HG03565 (cell line): ENCODE measurements around the gene FGD3.
"Not testable (repeated sequence)": the region's sequence is repeated elsewhere in the genome, so short reads cannot be mapped to it uniquely, and the experiment has no call there.

Experiments
- ATAC-seq: cut with Tn5 transposase; IDR thresholded peaks from one replicate; pipeline ENCODE4 v1.9.1; 2021; ENCODE audit warnings: mild to moderate bottlenecking, moderate library complexity; ENCODE audit not compliant: unreplicated experiment

Gene FGD3

GRCh38 chr9:92976431-92976830 lies 29.1 kb downstream of the FGD3 start:
- ATAC-seq: no peak

- ATAC-seq: no peak
Observed at GRCh38 chr9:92977279-92977678, 30.0 kb downstream of the FGD3 start.

- ATAC-seq: no peak
Observed at GRCh38 chr9:92978345-92978875, 31.1 kb downstream of the FGD3 start.

- ATAC-seq: no peak
Observed at GRCh38 chr9:92979283-92980056, 32.1 kb downstream of the FGD3 start.

GRCh38 chr9:92980085-92980745 lies 32.9 kb downstream of the FGD3 start:
- no peak for ATAC-seq

- ATAC-seq: no peak
Observed at GRCh38 chr9:92982130-92982529, 34.8 kb downstream of the FGD3 start.

GRCh38 chr9:92983984-92984589 lies 36.8 kb downstream of the FGD3 start:
- no peak for ATAC-seq

- no peak for ATAC-seq
Observed at GRCh38 chr9:92984976-92985375, 37.7 kb downstream of the FGD3 start.

- ATAC-seq: no peak
Observed at GRCh38 chr9:92986176-92987119, 39.1 kb downstream of the FGD3 start.

- ATAC-seq: no peak
Observed at GRCh38 chr9:92988215-92988768, 41.0 kb downstream of the FGD3 start.

- ATAC-seq: no peak
Observed at GRCh38 chr9:92989561-92989960, 42.2 kb downstream of the FGD3 start.

GRCh38 chr9:92990461-92990860 lies 43.1 kb downstream of the FGD3 start:
- no peak for ATAC-seq

- ATAC-seq: no peak
Observed at GRCh38 chr9:92992549-92992948, 45.2 kb downstream of the FGD3 start.

GRCh38 chr9:92998871-92999270 lies 51.5 kb downstream of the FGD3 start:
- ATAC-seq: not testable (repeated sequence)

GRCh38 chr9:93001031-93001430 lies 53.7 kb downstream of the FGD3 start:
- no peak for ATAC-seq

- no peak for ATAC-seq
Observed at GRCh38 chr9:93002700-93003099, 55.4 kb downstream of the FGD3 start.

- no peak for ATAC-seq
Observed at GRCh38 chr9:93003552-93004407, 56.5 kb downstream of the FGD3 start.

GRCh38 chr9:93004561-93004960 lies 57.2 kb downstream of the FGD3 start:
- no peak for ATAC-seq

GRCh38 chr9:93005876-93006275 lies 58.6 kb downstream of the FGD3 start:
- no peak for ATAC-seq
